Hair follicular keratinocyte (primary cell): ENCODE data around the gene TBC1D3. TPM values are rescaled to one million over a fixed set of nuclear protein-coding genes. Genes with fewer than 3 reads are reported as not detected.

Experiments
- total RNA-seq: library from RNA; depleted of rRNA; stranded (reverse); fragments of >200 nt; gene quantifications from 2 replicates; pipeline ENCODE4 v1.2.3, GENCODE V29; 2015

The TBC1D3 gene
- total RNA-seq: not detected in 2 replicates

GRCh38 chr17:38192455-38192854, at the start of gene TBC1D3:
Gene TBC1D3, minus strand, starts transcription at chr17:38192555. Its CDS starts 1,526 bp downstream, at chr17:38191029.

Other genes starting within 250 kb of the TBC1D3 start
- gene TBC1D3L, start 203.5 kb downstream of the TBC1D3 start, total RNA-seq: 1.5 and 4.4 TPM in 2 replicates
- gene TBC1D3D, start 188.6 kb downstream of the TBC1D3 start, total RNA-seq: not detected in 2 replicates
- gene TBC1D3C, start 123.9 kb downstream of the TBC1D3 start, total RNA-seq: not detected in 2 replicates
- gene TBC1D3E, start 64.6 kb downstream of the TBC1D3 start, total RNA-seq: not detected in 2 replicates
- 34.9 and 41.2 TPM in 2 replicates for gene MRPL45, start 104.6 kb upstream of the TBC1D3 start, total RNA-seq
- not detected in 2 replicates for gene GPR179, start 151.4 kb upstream of the TBC1D3 start, total RNA-seq
- gene SOCS7, start 159.3 kb upstream of the TBC1D3 start, total RNA-seq: 8.9 and 17.3 TPM in 2 replicates
- gene ARHGAP23, start 235.9 kb upstream of the TBC1D3 start, total RNA-seq: 21.3 and 24.0 TPM in 2 replicates